Measurements from ENCODE around the gene THOP1.
"Not testable (repeated sequence)": the region's sequence is repeated elsewhere in the genome, so short reads cannot be mapped to it uniquely, and the experiment has no call there.

The THOP1 gene

DNA sequence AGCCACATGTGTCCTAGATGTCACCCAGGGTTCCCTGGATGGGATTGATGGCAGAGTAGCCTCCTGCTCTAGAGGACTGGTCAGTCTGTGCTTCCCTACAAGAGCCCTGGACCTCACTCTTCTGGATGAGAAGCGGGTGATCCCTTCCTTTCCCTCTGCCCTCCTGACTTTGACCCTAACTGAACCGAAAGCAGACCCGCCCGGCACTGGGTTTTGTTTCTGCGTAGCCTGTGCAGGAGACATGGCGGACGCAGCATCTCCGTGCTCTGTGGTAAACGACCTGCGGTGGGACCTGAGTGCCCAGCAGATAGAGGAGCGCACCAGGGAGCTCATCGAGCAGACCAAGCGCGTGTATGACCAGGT lies 4.9 kb downstream of the THOP1 start:
- TF ChIP-seq, protein P1, sequence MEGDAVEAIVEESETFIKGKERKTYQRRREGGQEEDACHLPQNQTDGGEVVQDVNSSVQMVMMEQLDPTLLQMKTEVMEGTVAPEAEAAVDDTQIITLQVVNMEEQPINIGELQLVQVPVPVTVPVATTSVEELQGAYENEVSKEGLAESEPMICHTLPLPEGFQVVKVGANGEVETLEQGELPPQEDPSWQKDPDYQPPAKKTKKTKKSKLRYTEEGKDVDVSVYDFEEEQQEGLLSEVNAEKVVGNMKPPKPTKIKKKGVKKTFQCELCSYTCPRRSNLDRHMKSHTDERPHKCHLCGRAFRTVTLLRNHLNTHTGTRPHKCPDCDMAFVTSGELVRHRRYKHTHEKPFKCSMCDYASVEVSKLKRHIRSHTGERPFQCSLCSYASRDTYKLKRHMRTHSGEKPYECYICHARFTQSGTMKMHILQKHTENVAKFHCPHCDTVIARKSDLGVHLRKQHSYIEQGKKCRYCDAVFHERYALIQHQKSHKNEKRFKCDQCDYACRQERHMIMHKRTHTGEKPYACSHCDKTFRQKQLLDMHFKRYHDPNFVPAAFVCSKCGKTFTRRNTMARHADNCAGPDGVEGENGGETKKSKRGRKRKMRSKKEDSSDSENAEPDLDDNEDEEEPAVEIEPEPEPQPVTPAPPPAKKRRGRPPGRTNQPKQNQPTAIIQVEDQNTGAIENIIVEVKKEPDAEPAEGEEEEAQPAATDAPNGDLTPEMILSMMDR (IDR thresholded peaks at IDR 0.05): no peak
- H3K27ac ChIP-seq: no peak overlapping the region
- peaks cover 10% of the 10 kb centered on the region in 2 experiments for H3K4me1 ChIP-seq (ENCODE audit: control insufficient read depth in 1 of 2, insufficient read depth in 1 of 2, low read depth in 1 of 2, low read length in 1 of 2)
- peaks cover 22% of the 10 kb centered on the region for H3K36me3 ChIP-seq
- no peak overlapping the region for H3K4me3 ChIP-seq (ENCODE audit: low read depth in 1 of 2, low read length in 1 of 2)
- no peaks in the 10 kb centered on the region for H3K27me3 ChIP-seq
- no peaks in the 10 kb centered on the region for H3K9me3 ChIP-seq

DNA sequence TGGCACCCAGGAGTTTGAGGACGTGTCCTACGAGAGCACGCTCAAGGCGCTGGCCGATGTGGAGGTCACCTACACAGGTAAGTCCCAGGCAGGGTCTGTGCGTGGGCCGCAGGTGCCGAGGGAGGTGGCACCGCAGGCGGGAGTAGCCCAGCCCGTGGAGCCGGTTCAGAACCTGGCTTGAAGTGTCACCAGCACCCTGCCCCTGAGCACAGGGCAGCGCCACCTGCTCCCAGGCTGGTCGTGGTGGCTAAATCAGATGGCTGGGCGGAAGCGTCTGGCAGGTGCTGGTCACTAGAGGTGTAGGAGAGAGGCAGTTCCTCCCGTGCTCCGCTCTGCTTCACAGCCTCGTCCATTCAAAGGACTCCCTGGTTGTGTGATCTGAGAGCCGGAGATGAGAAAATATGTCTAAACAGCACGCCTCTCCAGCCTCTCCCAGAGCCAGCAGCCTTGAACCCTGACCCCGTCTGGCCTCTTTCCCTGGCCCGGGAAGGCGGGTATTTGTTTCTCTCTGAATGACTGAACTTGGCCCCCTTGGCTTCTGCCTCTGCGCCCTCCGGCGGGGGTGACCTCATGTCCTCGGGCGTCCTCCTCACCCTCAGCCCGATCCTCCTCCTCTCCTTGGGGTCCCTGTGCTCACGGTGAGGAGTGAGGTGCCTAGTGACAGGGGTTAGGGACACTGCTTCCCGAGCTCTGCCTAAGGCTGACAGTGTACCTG lies 5.4 kb downstream of the THOP1 start:
- H3K27ac ChIP-seq: no peak overlapping the region
- H3K4me1 ChIP-seq (ENCODE audit: control insufficient read depth in 1 of 2, insufficient read depth in 1 of 2, low read depth in 1 of 2, low read length in 1 of 2): peaks cover 7% of the 10 kb centered on the region in 2 experiments
- no peak overlapping the region for H3K4me3 ChIP-seq (ENCODE audit: low read depth in 1 of 2, low read length in 1 of 2)
- TF ChIP-seq, protein P1 (IDR thresholded peaks at IDR 0.05): no peak
- H3K36me3 ChIP-seq: peaks cover 27% of the 10 kb centered on the region
- no peaks in the 10 kb centered on the region for H3K27me3 ChIP-seq
- H3K9me3 ChIP-seq: no peaks in the 10 kb centered on the region

DNA sequence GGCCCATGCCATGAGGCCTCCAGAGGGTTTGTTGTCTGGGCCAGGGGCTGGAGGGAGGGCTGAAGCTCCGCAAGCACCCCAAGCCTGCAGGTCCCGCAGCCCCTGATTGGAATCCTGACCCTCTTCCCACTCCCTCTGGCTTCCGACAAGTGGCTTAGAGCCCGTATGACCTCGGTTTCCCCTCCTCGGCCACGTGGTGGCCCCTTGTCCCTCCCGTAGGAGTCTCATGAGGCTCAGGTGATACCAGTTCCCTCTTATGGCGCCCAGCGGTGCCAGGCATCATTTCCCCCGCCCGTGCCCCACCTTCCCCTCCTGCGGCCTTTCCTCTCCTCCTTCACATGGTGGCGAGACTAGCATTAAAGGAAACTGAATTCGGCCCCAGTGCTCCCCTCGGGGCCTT lies 6.1 kb downstream of the THOP1 start:
- Histone ChIP-seq H3K27me3 (no peaks in the 10 kb centered on the region), H3K36me3 (peaks cover 33% of the 10 kb centered on the region)

DNA sequence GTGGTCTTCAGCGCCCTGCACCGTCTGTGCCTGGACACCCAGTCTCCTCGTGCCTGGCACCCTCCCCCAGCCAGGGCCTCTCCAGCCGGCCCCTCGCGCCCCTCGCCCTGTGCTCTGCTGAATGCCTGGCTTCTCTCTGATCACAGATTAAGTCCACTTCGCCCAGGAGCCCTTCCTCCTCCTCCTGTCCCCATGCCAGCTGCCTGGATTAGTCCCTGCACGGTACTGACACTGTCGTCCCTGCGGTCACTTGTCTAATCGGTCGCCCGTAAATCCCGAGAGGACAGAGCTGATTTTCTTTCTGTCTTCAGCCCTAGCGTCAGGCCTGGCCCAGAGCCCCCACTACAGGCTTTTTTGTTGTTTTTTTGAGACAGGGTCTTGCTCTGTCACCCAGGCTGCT lies 6.6 kb downstream of the THOP1 start:
- Histone ChIP-seq H3K4me1 (ENCODE audit: control insufficient read depth in 1 of 2, insufficient read depth in 1 of 2, low read depth in 1 of 2, low read length in 1 of 2) (no peaks in the 10 kb centered on the region), H3K36me3 (peaks cover 33% of the 10 kb centered on the region), H3K9me3 (no peaks in the 10 kb centered on the region), H3K4me3 (ENCODE audit: low read depth in 1 of 2, low read length in 1 of 2) (no peak overlapping the region), H3K27me3 (no peaks in the 10 kb centered on the region), H3K27ac (no peak overlapping the region)
- TF ChIP-seq, protein P1 (IDR thresholded peaks at IDR 0.05): no peak

More for the DNA sequence above, 6.1 kb downstream of the THOP1 start:
- H3K27ac ChIP-seq: no peak overlapping the region
- H3K4me3 ChIP-seq (ENCODE audit: low read depth in 1 of 2, low read length in 1 of 2): no peak overlapping the region
- H3K4me1 ChIP-seq (ENCODE audit: control insufficient read depth in 1 of 2, insufficient read depth in 1 of 2, low read depth in 1 of 2, low read length in 1 of 2): no peaks in the 10 kb centered on the region
- TF ChIP-seq, protein P1 (IDR thresholded peaks at IDR 0.05): no peak
- no peaks in the 10 kb centered on the region for H3K9me3 ChIP-seq

DNA sequence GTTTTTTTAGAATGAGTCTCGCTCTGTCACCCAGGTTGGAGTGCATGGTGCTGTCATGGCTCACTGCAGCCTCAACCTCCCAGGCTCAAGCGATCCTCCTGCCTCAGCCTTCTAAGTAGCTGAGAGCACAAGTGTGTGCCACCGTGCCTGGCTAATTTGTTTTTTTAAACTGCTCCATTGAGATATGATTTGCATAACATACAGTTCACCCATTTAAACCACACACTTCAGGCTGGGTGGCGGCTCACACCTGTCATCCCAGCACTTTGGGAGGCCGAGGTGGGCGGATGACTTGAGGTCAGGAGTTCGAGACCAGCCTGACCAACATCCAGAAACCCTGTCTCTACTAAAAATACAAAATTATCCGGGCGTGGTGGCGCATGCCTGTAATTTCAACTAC lies 7.4 kb downstream of the THOP1 start:
- not testable (repeated sequence) for H3K4me1 ChIP-seq (ENCODE audit: control insufficient read depth in 1 of 2, insufficient read depth in 1 of 2, low read depth in 1 of 2, low read length in 1 of 2); H3K27ac ChIP-seq; H3K9me3 ChIP-seq; H3K4me3 ChIP-seq (ENCODE audit: low read depth in 1 of 2, low read length in 1 of 2); H3K27me3 ChIP-seq
- peaks cover 36% of the 10 kb centered on the region for H3K36me3 ChIP-seq

DNA sequence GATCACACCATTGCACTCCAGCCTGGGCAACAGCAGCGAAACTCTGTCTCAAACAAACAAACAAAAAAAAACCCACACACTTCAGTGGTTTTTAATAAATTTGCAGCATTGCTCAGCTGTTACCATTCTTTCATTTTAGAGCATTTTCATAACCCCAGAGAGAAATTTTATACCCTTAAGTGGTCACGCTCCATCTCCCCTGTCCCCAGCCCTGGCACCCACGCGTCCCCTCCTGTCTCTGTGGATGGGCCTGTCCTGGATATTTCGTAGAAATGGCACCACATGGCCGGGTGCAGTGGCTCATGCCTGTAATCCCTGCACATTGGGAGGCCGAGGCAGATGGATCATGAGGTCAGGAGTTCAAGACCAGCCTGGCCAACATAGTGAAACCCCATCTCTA lies 7.8 kb downstream of the THOP1 start:
- no peaks in the 10 kb centered on the region for H3K27me3 ChIP-seq
- H3K4me1 ChIP-seq (ENCODE audit: control insufficient read depth in 1 of 2, insufficient read depth in 1 of 2, low read depth in 1 of 2, low read length in 1 of 2): no peaks in the 10 kb centered on the region
- no peak overlapping the region for H3K4me3 ChIP-seq (ENCODE audit: low read depth in 1 of 2, low read length in 1 of 2)
- peaks cover 38% of the 10 kb centered on the region for H3K36me3 ChIP-seq
- H3K27ac ChIP-seq: no peak overlapping the region
- no peaks in the 10 kb centered on the region for H3K9me3 ChIP-seq
- TF ChIP-seq, protein P1 (IDR thresholded peaks at IDR 0.05): no peak
